ENCODE results near the gene FKBP6. TPM values are rescaled to one million over a fixed set of nuclear protein-coding genes. Genes with fewer than 3 reads are reported as not detected.

FKBP6 gene
- total RNA-seq, result not detected in 2 replicates

GRCh38 chr7:73327922-73328321 is at the start of gene FKBP6, which contains the start of gene TRIM50:
TSS of gene FKBP6 (plus strand) at chr7:73328161. CDS start at chr7:73328429, 268 bp downstream.
TSS of gene TRIM50 (minus strand) at chr7:73328082. CDS start at chr7:73324787, 3,295 bp downstream.

GRCh38 chr7:73308665-73309214 is 19.2 kb upstream of the FKBP6 start, which contains the start of gene NSUN5:
TSS of gene NSUN5 (minus strand) at chr7:73308826. CDS start at chr7:73308790, 36 bp downstream.

Other genes with a start within 250 kb of the FKBP6 start
- gene SPDYE9, start 242.1 kb upstream of the FKBP6 start, total RNA-seq, result not detected in 2 replicates
- gene NSUN5, start 19.3 kb upstream of the FKBP6 start, total RNA-seq, result 11.5 and 15.5 TPM in 2 replicates
- not detected in 2 replicates for gene TRIM50, start 79 bp upstream of the FKBP6 start, total RNA-seq
- gene FZD9, start 105.6 kb downstream of the FKBP6 start, total RNA-seq, result 0.06 and 0.40 TPM in 2 replicates
- 61.3 and 70.0 TPM in 2 replicates for gene BAZ1B, start 194.1 kb downstream of the FKBP6 start, total RNA-seq
- 22.7 and 25.5 TPM in 2 replicates for gene BCL7B, start 229.5 kb downstream of the FKBP6 start, total RNA-seq